SK-N-DZ (cell line): ENCODE results near the gene TRIM49D1. TPM values are rescaled to one million over a fixed set of nuclear protein-coding genes. Genes with fewer than 3 reads are reported as not detected.
"Not testable (repeated sequence)": the region's sequence is repeated elsewhere in the genome, so short reads cannot be mapped to it uniquely, and the experiment has no call there.

Experiments used
- DNase-seq: peaks from one replicate; pipeline ENCODE4 v3.0.0-alpha.2; 2015; ENCODE audit warnings: low spot score
- polyA plus RNA-seq, 2 experiments: library from polyadenylated mRNA; depleted of rRNA; stranded (reverse); fragments of >200 nt; gene quantifications; 2 replicates each; pipeline ENCODE4 v1.2.3, GENCODE V29; 2014
- small RNA-seq, 2 experiments: library from RNA; depleted of rRNA; stranded (forward); fragments of <200 nt; gene quantifications; one replicate each; pipeline ENCODE3, GENCODE V24; 2014

Gene TRIM49D1
- polyA plus RNA-seq (2014; cell fraction: cytosol; rRNA removed) = not detected in 2 replicates
- polyA plus RNA-seq (2014; cell fraction: nucleus; rRNA removed) = not detected in 2 replicates

- DNase-seq = peak; percentile 0
These were observed at the start of gene TRIM49D1 for GRCh38 chr11:89922195-89922660. Gene TRIM49D1 (minus strand): TSS chr11:89922245. CDS start chr11:89917710, 4,535 bp downstream.

- DNase-seq = not testable (repeated sequence)
These were observed 43.7 kb upstream of the TRIM49D1 start, which contains the start of gene TRIM64 for GRCh38 chr11:89965737-89966136. Gene TRIM64 (plus strand): TSS chr11:89966037. CDS start chr11:89968504, 2,467 bp downstream.

GRCh38 chr11:89960833-89961232, 38.8 kb upstream of the TRIM49D1 start:
- not testable (repeated sequence) for DNase-seq

GRCh38 chr11:89923764-89924163, 1.7 kb upstream of the TRIM49D1 start, which contains the start of gene TRIM49D2:
Gene TRIM49D2 (plus strand): TSS chr11:89924064. CDS start chr11:89926762, 2,698 bp downstream.
- not testable (repeated sequence) for DNase-seq

- not testable (repeated sequence) for DNase-seq
These were observed 21.2 kb downstream of the TRIM49D1 start for GRCh38 chr11:89900809-89901208.

- DNase-seq = not testable (repeated sequence)
These were observed 28.8 kb downstream of the TRIM49D1 start for GRCh38 chr11:89893245-89893644.

GRCh38 chr11:89877511-89877910, 44.5 kb downstream of the TRIM49D1 start:
- DNase-seq = not testable (repeated sequence)

GRCh38 chr11:89872588-89872987, 49.5 kb downstream of the TRIM49D1 start:
- not testable (repeated sequence) for DNase-seq

- DNase-seq = not testable (repeated sequence)
These were observed 56.8 kb downstream of the TRIM49D1 start for GRCh38 chr11:89865223-89865622.

- not testable (repeated sequence) for DNase-seq
These were observed 57.9 kb downstream of the TRIM49D1 start for GRCh38 chr11:89863906-89864704.

Small RNAs within 50 kb of the gene (small RNA-seq; reads per million reads assigned to genes)
- 0 reads per million in 2 experiments for gene AP004607.1
